MV-4-11 (cell line): ENCODE results near the gene PRKG1.

Source experiments
- DNase-seq: peaks from one replicate; lab custom pipeline; 2025; lab: John Stamatoyannopoulos, UW

Gene PRKG1

GRCh38 chr10:51076299-51076841 lies 2.1 kb downstream of the PRKG1 start:
- DNase-seq, result no peak

- DNase-seq, result no peak
These were observed 2.8 kb downstream of the PRKG1 start for GRCh38 chr10:51077074-51077473.

GRCh38 chr10:51077507-51077906 lies 3.2 kb downstream of the PRKG1 start:
- no peak for DNase-seq

- no peak for DNase-seq
These were observed 5.0 kb downstream of the PRKG1 start for GRCh38 chr10:51079331-51079730.

GRCh38 chr10:51079766-51080165 lies 5.5 kb downstream of the PRKG1 start:
- no peak for DNase-seq

- no peak for DNase-seq
These were observed 6.2 kb downstream of the PRKG1 start for GRCh38 chr10:51080311-51081006.

GRCh38 chr10:51082857-51083256 lies 8.6 kb downstream of the PRKG1 start:
- no peak for DNase-seq

- DNase-seq, result no peak
These were observed 9.1 kb downstream of the PRKG1 start for GRCh38 chr10:51083356-51083853.

GRCh38 chr10:51085204-51085603 lies 10.9 kb downstream of the PRKG1 start:
- no peak for DNase-seq

GRCh38 chr10:51086710-51087109 lies 12.4 kb downstream of the PRKG1 start:
- no peak for DNase-seq

GRCh38 chr10:51087114-51087513 lies 12.8 kb downstream of the PRKG1 start:
- no peak for DNase-seq

- DNase-seq, result no peak
These were observed 15.9 kb downstream of the PRKG1 start for GRCh38 chr10:51090190-51090589.

GRCh38 chr10:51092402-51092801 lies 18.1 kb downstream of the PRKG1 start:
- DNase-seq, result no peak

- DNase-seq, result no peak
These were observed 21.2 kb downstream of the PRKG1 start for GRCh38 chr10:51095444-51095843.

GRCh38 chr10:51097546-51097945 lies 23.3 kb downstream of the PRKG1 start:
- DNase-seq, result no peak

- no peak for DNase-seq
These were observed 25.9 kb downstream of the PRKG1 start for GRCh38 chr10:51100221-51100620.

GRCh38 chr10:51103554-51104217 lies 29.4 kb downstream of the PRKG1 start:
- DNase-seq, result no peak

- DNase-seq, result no peak
These were observed 32.1 kb downstream of the PRKG1 start for GRCh38 chr10:51106311-51106945.

GRCh38 chr10:51108406-51108805 lies 34.1 kb downstream of the PRKG1 start:
- no peak for DNase-seq

GRCh38 chr10:51109801-51110533 lies 35.7 kb downstream of the PRKG1 start:
- DNase-seq, result no peak

GRCh38 chr10:51112013-51112412 lies 37.7 kb downstream of the PRKG1 start:
- DNase-seq, result no peak

- no peak for DNase-seq
These were observed 38.7 kb downstream of the PRKG1 start for GRCh38 chr10:51113007-51113406.
